ENCODE data around the gene AGA.

- TF ChIP-seq CTCF (IDR thresholded peaks at IDR 0.05) (no peak), POLR2A (IDR thresholded peaks at IDR 0.05) (no peak)
These were observed 19.4 kb upstream of the AGA start for GRCh38 chr4:177461606-177462005.
